A549 (cell line): ENCODE data around the gene DGUOK. TPM values are rescaled to one million over a fixed set of nuclear protein-coding genes. Genes with fewer than 3 reads are reported as not detected.

ENCODE experiments used
- ATAC-seq, 2 experiments: fragments of 200-7000 bp in 1 of 2; fragments of >200 bp in 1 of 2; cut with Nextera tagmentation in 1 of 2; cut with Tn5 transposase in 1 of 2; 3 replicates each; pipeline versions ENCODE4 v1.8.0 to v1.9.1; 2018 to 2020; ENCODE audit warnings: mild to moderate bottlenecking in 1 of 2, moderate library complexity in 1 of 2
- CTCF ChIA-PET: fragments of 300-600 bp; sonication (Branson Sonifier 250); formaldehyde crosslinking; extraction: SDS; loops from one replicate; lab custom pipeline; 2021; ENCODE audit warnings: antibody characterized with exemption, inconsistent platforms; lab: Yijun Ruan, JAX
- POLR2A ChIA-PET: fragments of 350-600 bp; formaldehyde crosslinking; extraction: SDS; loops from one replicate; lab custom pipeline; 2021; ENCODE audit warnings: antibody characterized with exemption, inconsistent platforms; lab: Yijun Ruan, JAX
- DNase-seq, 2 experiments: peaks; one replicate each; pipeline versions ENCODE4 v3.0.0 to v3.0.0-alpha.2; 2011 to 2016; ENCODE audit warnings: low read depth in 1 of 2, low spot score in 1 of 2
- FAIRE-seq: peaks from 2 replicates; lab custom pipeline; 2011; peaks lifted over from hg19 to GRCh38; lab: Jason Lieb, UNC
- H3K27ac ChIP-seq, 2 experiments: fragments of >200 bp; sonication (Bioruptor Twin); formaldehyde crosslinking; 3 replicates each; pipeline ENCODE4 v1.5.1; 2016 to 2017
- H3K4me1 ChIP-seq: fragments of >200 bp; sonication (Bioruptor Twin); formaldehyde crosslinking; 3 replicates; pipeline ENCODE4 v1.6.1; 2016
- H3K4me2 ChIP-seq: fragments of >200 bp; sonication (Bioruptor Twin); formaldehyde crosslinking; 3 replicates; pipeline ENCODE4 v1.6.1; 2016
- H3K4me3 ChIP-seq: fragments of >200 bp; sonication (Bioruptor Twin); formaldehyde crosslinking; 3 replicates; pipeline ENCODE4 v1.5.1; 2016
- H3K9me3 ChIP-seq: fragments of >200 bp; sonication (Bioruptor Twin); formaldehyde crosslinking; 3 replicates; pipeline ENCODE4 v1.6.1; 2016
- CBX8 ChIP-seq: fragments of 200-600 bp; sonication (generic); IDR thresholded peaks from 2 replicates; pipeline ENCODE4 v1.6.1; 2016
- EHF ChIP-seq: fragments of 250-450 bp; sonication (Bioruptor Pico); IDR thresholded peaks from 2 replicates; pipeline ENCODE4 v1.5.0; 2020; ENCODE audit warnings: mild to moderate bottlenecking
- EHMT2 ChIP-seq: fragments of 200-600 bp; sonication (generic); IDR thresholded peaks from 2 replicates; pipeline ENCODE4 v1.6.1; 2016; ENCODE audit warnings: antibody characterized with exemption, low read depth, mild to moderate bottlenecking, moderate library complexity
- ESRRA ChIP-seq: fragments of 150-350 bp; IDR thresholded peaks from 2 replicates; pipeline ENCODE4 v1.6.1; 2014; ENCODE audit warnings: mild to moderate bottlenecking, low read length, borderline replicate concordance
- HDAC2 ChIP-seq: fragments of 200-600 bp; sonication (generic); IDR thresholded peaks from 2 replicates; pipeline ENCODE4 v1.6.1; 2016
- HOXA7 ChIP-seq: fragments of 250-450 bp; sonication (Bioruptor Pico); IDR thresholded peaks from 2 replicates; pipeline ENCODE4 v1.5.0; 2020; ENCODE audit warnings: mild to moderate bottlenecking, moderate library complexity
- JUN ChIP-seq, 2 experiments: fragments of >200 bp; sonication (Bioruptor Twin); formaldehyde crosslinking; IDR thresholded peaks; 2 replicates in 1 of 2; 3 replicates in 1 of 2; pipeline ENCODE4 v1.6.1; 2016 to 2017
- MAX ChIP-seq: IDR thresholded peaks from 2 replicates; pipeline ENCODE4 v1.6.1; 2012
- NFE2L2 ChIP-seq: fragments of 150-350 bp; conservative IDR thresholded peaks from 2 replicates; pipeline ENCODE4 v1.6.1; 2014; ENCODE audit warnings: low read length
- NR3C1 ChIP-seq: fragments of >200 bp; sonication (Bioruptor Twin); formaldehyde crosslinking; IDR thresholded peaks from 3 replicates; pipeline ENCODE4 v1.6.1; 2017
- PHF8 ChIP-seq: fragments of 200-600 bp; sonication (generic); IDR thresholded peaks from 2 replicates; pipeline ENCODE4 v1.6.1; 2016; ENCODE audit warnings: low read depth, mild to moderate bottlenecking, antibody characterized with exemption, moderate library complexity, borderline replicate concordance
- POLR2A ChIP-seq: IDR thresholded peaks from 2 replicates; pipeline ENCODE4 v1.6.1; 2012; ENCODE audit warnings: mild to moderate bottlenecking, low read length
- RAD21 ChIP-seq, 2 experiments: fragments of >200 bp in 1 of 2; sonication (Bioruptor Twin) in 1 of 2; formaldehyde crosslinking in 1 of 2; IDR thresholded peaks in 1 of 2; conservative IDR thresholded peaks in 1 of 2; 2 replicates in 1 of 2; 3 replicates in 1 of 2; pipeline ENCODE4 v1.6.1; 2012 to 2018; ENCODE audit warnings: inconsistent platforms in 1 of 2
- SMC3 ChIP-seq: fragments of >200 bp; sonication (Bioruptor Twin); formaldehyde crosslinking; IDR thresholded peaks from 3 replicates; pipeline ENCODE4 v1.6.1; 2018; ENCODE audit warnings: inconsistent platforms
- USF2 ChIP-seq: fragments of 450-650 bp; IDR thresholded peaks from 2 replicates; pipeline ENCODE4 v1.6.1; 2014; ENCODE audit warnings: antibody characterized with exemption
- ZSCAN20 ChIP-seq: fragments of 250-450 bp; sonication (Bioruptor Pico); IDR thresholded peaks from 2 replicates; pipeline ENCODE4 v1.8.0; 2022; ENCODE audit warnings: mild to moderate bottlenecking, moderate library complexity
- WGBS: methylation state at CpG from one replicate; pipeline ENCODE4 v1.1.6; 2017; ENCODE audit errors: missing lambda C conversion rate; 5-methylcytosine and 5-hydroxymethylcytosine counted together
- polyA plus RNA-seq, 4 experiments: library from polyadenylated mRNA; depleted of rRNA in 3 of 4; stranded (reverse); fragments of >200 nt; fragmentation: RNase III in 1 of 4; extraction: RNeasy Plus Mini Kit Qiagen cat#74134 plus additional on column Dnase treatment in 1 of 4; gene quantifications; 2 replicates in 3 of 4; 3 replicates in 1 of 4; pipeline ENCODE4 v1.2.3, GENCODE V29; 2011 to 2017
- TF ChIP-seq, protein P1 (sequence below): fragments of >200 bp; sonication (Bioruptor Twin); formaldehyde crosslinking; IDR thresholded peaks from 2 replicates; pipeline ENCODE4 v1.6.1; 2016
- TF ChIP-seq, protein P2 (sequence below): fragments of 200-600 bp; sonication (generic); IDR thresholded peaks from 2 replicates; pipeline ENCODE4 v1.6.1; 2016; ENCODE audit warnings: antibody characterized with exemption, mild to moderate bottlenecking, moderate library complexity
- TF ChIP-seq, protein P3 (sequence below): fragments of 150-350 bp; IDR thresholded peaks from 2 replicates; pipeline ENCODE4 v1.6.1; 2014; ENCODE audit warnings: low read depth, mild to moderate bottlenecking, low read length
- TF ChIP-seq, protein P4 (sequence below): fragments of 250-450 bp; sonication (Bioruptor Pico); IDR thresholded peaks from 2 replicates; pipeline ENCODE4 v1.5.0; 2021; ENCODE audit warnings: mild to moderate bottlenecking, moderate library complexity, borderline replicate concordance

Gene DGUOK
- polyA plus RNA-seq, 2 of the 4 experiments (the other 2 are of a cell fraction): 128 to 145 TPM

GRCh38 chr2:73961823-73962615, 35.3 kb downstream of the DGUOK start:
- Histone ChIP-seq H3K4me1 (no peaks in the 10 kb centered on the region), H3K9me3 (no peaks in the 10 kb centered on the region), H3K27ac (no peak overlapping the region), H3K4me2 (no peak overlapping the region), H3K4me3 (no peak overlapping the region)
- WGBS: 86% methylated on average over 12 of the region's 12 CpGs
- FAIRE-seq: no peak
- ChIA-PET CTCF (interaction anchor here (0.7 kb wide), 1 partner anchor 927 kb away, joined by 3 read pairs; no protein-coding TSS in a partner anchor), POLR2A (no interaction called here)
- peak in 1 of 2 experiments; percentile 34; a peak in 3 of 6 replicates for ATAC-seq
- TF ChIP-seq HDAC2 (no peak), JUN (IDR thresholded peaks at IDR 0.05) (0 out of 5 replicates have a peak, but pooled peaks of 1 of the 2 experiments have one; percentile 26)
- no peak for DNase-seq

- H3K4me3 ChIP-seq: no peak overlapping the region
- H3K9me3 ChIP-seq: no peaks in the 10 kb centered on the region
- no peaks in the 10 kb centered on the region for H3K4me1 ChIP-seq
- POLR2A ChIA-PET: no interaction called here
- no peak overlapping the region for H3K27ac ChIP-seq
- DNase-seq: no peak
- TF ChIP-seq ZSCAN20 (CRISPR knock-in tag) (no peak), SMC3 (no peak), NFE2L2 (no peak), EHMT2 (no peak), MAX (no peak), EHF (CRISPR knock-in tag) (no peak), POLR2A (no peak), HOXA7 (no peak), NR3C1 (no peak), CBX8 (no peak), PHF8 (no peak), USF2 (no peak), ESRRA (no peak), RAD21 (conservative IDR thresholded peaks at IDR 0.05 in 1 of 2, IDR thresholded peaks at IDR 0.05 in 1 of 2) (no peak)
- TF ChIP-seq, protein P1, sequence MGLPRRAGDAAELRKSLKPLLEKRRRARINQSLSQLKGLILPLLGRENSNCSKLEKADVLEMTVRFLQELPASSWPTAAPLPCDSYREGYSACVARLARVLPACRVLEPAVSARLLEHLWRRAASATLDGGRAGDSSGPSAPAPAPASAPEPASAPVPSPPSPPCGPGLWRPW: no peak
- TF ChIP-seq, protein P2, sequence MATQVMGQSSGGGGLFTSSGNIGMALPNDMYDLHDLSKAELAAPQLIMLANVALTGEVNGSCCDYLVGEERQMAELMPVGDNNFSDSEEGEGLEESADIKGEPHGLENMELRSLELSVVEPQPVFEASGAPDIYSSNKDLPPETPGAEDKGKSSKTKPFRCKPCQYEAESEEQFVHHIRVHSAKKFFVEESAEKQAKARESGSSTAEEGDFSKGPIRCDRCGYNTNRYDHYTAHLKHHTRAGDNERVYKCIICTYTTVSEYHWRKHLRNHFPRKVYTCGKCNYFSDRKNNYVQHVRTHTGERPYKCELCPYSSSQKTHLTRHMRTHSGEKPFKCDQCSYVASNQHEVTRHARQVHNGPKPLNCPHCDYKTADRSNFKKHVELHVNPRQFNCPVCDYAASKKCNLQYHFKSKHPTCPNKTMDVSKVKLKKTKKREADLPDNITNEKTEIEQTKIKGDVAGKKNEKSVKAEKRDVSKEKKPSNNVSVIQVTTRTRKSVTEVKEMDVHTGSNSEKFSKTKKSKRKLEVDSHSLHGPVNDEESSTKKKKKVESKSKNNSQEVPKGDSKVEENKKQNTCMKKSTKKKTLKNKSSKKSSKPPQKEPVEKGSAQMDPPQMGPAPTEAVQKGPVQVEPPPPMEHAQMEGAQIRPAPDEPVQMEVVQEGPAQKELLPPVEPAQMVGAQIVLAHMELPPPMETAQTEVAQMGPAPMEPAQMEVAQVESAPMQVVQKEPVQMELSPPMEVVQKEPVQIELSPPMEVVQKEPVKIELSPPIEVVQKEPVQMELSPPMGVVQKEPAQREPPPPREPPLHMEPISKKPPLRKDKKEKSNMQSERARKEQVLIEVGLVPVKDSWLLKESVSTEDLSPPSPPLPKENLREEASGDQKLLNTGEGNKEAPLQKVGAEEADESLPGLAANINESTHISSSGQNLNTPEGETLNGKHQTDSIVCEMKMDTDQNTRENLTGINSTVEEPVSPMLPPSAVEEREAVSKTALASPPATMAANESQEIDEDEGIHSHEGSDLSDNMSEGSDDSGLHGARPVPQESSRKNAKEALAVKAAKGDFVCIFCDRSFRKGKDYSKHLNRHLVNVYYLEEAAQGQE: no peak
- TF ChIP-seq, protein P3, sequence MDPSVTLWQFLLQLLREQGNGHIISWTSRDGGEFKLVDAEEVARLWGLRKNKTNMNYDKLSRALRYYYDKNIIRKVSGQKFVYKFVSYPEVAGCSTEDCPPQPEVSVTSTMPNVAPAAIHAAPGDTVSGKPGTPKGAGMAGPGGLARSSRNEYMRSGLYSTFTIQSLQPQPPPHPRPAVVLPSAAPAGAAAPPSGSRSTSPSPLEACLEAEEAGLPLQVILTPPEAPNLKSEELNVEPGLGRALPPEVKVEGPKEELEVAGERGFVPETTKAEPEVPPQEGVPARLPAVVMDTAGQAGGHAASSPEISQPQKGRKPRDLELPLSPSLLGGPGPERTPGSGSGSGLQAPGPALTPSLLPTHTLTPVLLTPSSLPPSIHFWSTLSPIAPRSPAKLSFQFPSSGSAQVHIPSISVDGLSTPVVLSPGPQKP: no peak
- TF ChIP-seq, protein P4, sequence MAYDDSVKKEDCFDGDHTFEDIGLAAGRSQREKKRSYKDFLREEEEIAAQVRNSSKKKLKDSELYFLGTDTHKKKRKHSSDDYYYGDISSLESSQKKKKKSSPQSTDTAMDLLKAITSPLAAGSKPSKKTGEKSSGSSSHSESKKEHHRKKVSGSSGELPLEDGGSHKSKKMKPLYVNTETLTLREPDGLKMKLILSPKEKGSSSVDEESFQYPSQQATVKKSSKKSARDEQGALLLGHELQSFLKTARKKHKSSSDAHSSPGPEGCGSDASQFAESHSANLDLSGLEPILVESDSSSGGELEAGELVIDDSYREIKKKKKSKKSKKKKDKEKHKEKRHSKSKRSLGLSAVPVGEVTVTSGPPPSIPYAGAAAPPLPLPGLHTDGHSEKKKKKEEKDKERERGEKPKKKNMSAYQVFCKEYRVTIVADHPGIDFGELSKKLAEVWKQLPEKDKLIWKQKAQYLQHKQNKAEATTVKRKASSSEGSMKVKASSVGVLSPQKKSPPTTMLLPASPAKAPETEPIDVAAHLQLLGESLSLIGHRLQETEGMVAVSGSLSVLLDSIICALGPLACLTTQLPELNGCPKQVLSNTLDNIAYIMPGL: no peak
- ATAC-seq: no peak
- 85% methylated on average over 5 of the region's 5 CpGs for whole genome bisulfite sequencing
- CTCF ChIA-PET: interaction anchor here (1.2 to 1.5 kb wide), 2 partner anchors 9 to 25 kb away, joined by 3 to 4 read pairs; no protein-coding TSS in a partner anchor
- H3K4me2 ChIP-seq: no peak overlapping the region
- no peak for FAIRE-seq
These were observed 36.1 kb downstream of the DGUOK start for GRCh38 chr2:73962798-73963197.
